NB4 (cell line): ENCODE data around the gene VAMP4.

Experiments used
- POLR2A ChIP-seq: IDR thresholded peaks from 2 replicates; pipeline ENCODE4 v1.6.1; 2011; ENCODE audit warnings: mild to moderate bottlenecking; ENCODE audit not compliant: insufficient read length; ENCODE audit errors: extremely low read depth
- TF ChIP-seq, protein P1 (sequence below): IDR thresholded peaks from one replicate; pipeline ENCODE4 v1.5.1; 2012; ENCODE audit warnings: low read depth, low read length
- TF ChIP-seq, protein P2 (sequence below): IDR thresholded peaks from 2 replicates; pipeline ENCODE4 v1.6.1; 2011; ENCODE audit warnings: low read depth, low read length

DNA sequence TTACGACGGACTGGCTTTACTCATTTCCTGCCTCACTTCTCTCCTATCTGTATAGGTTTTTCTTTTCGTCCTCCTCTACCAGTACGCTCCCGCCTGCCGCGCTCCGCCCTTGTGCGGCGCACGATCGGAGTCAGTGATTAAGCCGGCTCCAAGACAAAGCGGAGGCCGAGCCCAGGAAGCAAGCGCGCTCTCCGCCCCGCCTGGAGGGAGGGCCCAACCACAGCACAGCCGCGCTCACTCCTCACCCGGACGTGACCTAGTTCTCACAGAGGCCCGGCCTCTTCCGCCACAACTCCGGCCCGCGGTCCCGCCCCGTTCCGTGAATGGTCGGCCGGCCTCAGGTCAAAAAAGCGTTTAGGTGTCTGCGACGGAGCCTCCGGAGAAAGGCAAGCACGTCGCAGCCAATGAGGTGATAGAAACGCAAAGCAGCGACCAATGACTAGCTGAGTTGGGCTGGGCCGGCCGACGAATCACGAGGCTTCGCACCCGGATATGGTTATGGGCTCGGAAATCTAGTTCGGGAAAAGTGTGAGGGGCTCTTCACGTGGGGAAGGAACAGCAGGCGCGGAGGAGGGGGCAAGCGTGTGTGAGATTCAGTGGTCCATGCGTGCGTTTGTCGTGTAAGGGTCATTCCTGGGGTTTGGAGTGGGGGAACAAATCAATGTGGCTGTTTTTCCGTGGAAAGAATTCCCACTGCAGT, 39.5 kb upstream of the VAMP4 start, which contains the start of gene METTL13:
- TF ChIP-seq, protein P1, sequence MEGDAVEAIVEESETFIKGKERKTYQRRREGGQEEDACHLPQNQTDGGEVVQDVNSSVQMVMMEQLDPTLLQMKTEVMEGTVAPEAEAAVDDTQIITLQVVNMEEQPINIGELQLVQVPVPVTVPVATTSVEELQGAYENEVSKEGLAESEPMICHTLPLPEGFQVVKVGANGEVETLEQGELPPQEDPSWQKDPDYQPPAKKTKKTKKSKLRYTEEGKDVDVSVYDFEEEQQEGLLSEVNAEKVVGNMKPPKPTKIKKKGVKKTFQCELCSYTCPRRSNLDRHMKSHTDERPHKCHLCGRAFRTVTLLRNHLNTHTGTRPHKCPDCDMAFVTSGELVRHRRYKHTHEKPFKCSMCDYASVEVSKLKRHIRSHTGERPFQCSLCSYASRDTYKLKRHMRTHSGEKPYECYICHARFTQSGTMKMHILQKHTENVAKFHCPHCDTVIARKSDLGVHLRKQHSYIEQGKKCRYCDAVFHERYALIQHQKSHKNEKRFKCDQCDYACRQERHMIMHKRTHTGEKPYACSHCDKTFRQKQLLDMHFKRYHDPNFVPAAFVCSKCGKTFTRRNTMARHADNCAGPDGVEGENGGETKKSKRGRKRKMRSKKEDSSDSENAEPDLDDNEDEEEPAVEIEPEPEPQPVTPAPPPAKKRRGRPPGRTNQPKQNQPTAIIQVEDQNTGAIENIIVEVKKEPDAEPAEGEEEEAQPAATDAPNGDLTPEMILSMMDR: no peak
- TF ChIP-seq, protein P2, sequence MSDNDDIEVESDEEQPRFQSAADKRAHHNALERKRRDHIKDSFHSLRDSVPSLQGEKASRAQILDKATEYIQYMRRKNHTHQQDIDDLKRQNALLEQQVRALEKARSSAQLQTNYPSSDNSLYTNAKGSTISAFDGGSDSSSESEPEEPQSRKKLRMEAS: peak; percentile 84
- TF ChIP-seq POLR2A: peak; percentile 61
